HCT116 (cell line): ENCODE measurements around the gene MAF. TPM values are rescaled to one million over a fixed set of nuclear protein-coding genes. Genes with fewer than 3 reads are reported as not detected.

Experiments used
- ATAC-seq: fragments of 200-7000 bp; cut with Tn5 transposase; 2 replicates; pipeline ENCODE4 v1.9.1; 2020; ENCODE audit warnings: mild to moderate bottlenecking, moderate library complexity
- BruUV-seq: library from RNA; stranded (reverse); fragments of 400-500 nt; replicated peaks from 2 replicates; lab custom pipeline; 2021; lab: Mats Ljungman, UMichigan
- CTCF ChIA-PET: fragments of 300-600 bp; sonication (Branson Sonifier 250); formaldehyde crosslinking; loops from one replicate; lab custom pipeline; 2021; ENCODE audit warnings: antibody characterized with exemption; lab: Charles Lee
- POLR2A ChIA-PET: fragments of 300-600, 350-600 bp; sonication (Branson Sonifier 250); formaldehyde crosslinking; loops from one replicate; lab custom pipeline; 2021; ENCODE audit warnings: antibody characterized with exemption; lab: Charles Lee
- RAD21 ChIA-PET, 2 experiments: fragments of 300-600 bp; sonication (Branson Sonifier 250); formaldehyde crosslinking; loops; one replicate each; lab custom pipeline; 2023; ENCODE audit warnings: low total read pairs in 2 of 2; ENCODE audit not compliant: uncharacterized antibody in 2 of 2, unreplicated experiment in 2 of 2, low non-redundant PET in 1 of 2; lab: Charles Lee
- DNase-seq: peaks from one replicate; pipeline ENCODE4 v3.0.0-alpha.2; 2010; ENCODE audit warnings: low read depth, low spot score
- H2AFZ ChIP-seq: fragments of 200-600 bp; shearing (Covaris generic), sonication (generic); 2 replicates; pipeline ENCODE4 v1.6.1; 2017; ENCODE audit warnings: low read depth, mixed run types, mixed read lengths, antibody characterized with exemption, low read length; ENCODE audit not compliant: poor library complexity, severe bottlenecking
- H3K27ac ChIP-seq: 2 replicates; pipeline ENCODE4 v1.5.1; 2012; ENCODE audit warnings: low read depth, low read length
- H3K27me3 ChIP-seq: fragments of 200-600 bp; sonication (generic); 2 replicates; pipeline ENCODE4 v1.6.1; 2016; ENCODE audit warnings: mixed run types, low read length, mixed read lengths; ENCODE audit not compliant: insufficient read depth
- H3K36me3 ChIP-seq, 2 experiments: fragments of 200-500 bp in 1 of 2; fragments of 200-600 bp in 1 of 2; sonication (Bioruptor generic) in 1 of 2; sonication (generic) in 1 of 2; 2 replicates each; pipeline versions ENCODE4 v1.5.1 to v1.6.1; 2014 to 2016; ENCODE audit warnings: low read length in 2 of 2, inconsistent platforms in 1 of 2, mixed read lengths in 1 of 2, mixed run types in 1 of 2; ENCODE audit not compliant: insufficient read depth in 2 of 2, control insufficient read depth in 1 of 2
- H3K4me1 ChIP-seq, 2 experiments: fragments of 200-600 bp in 1 of 2; sonication (generic) in 1 of 2; 2 replicates each; pipeline versions ENCODE4 v1.5.1 to v1.6.1; 2012 to 2017; ENCODE audit warnings: low read length in 2 of 2, inconsistent platforms in 1 of 2, mild to moderate bottlenecking in 1 of 2, mixed read lengths in 1 of 2, mixed run types in 1 of 2, moderate library complexity in 1 of 2; ENCODE audit not compliant: insufficient read depth in 2 of 2, control insufficient read depth in 1 of 2
- H3K4me2 ChIP-seq: fragments of 200-600 bp; sonication (generic); 2 replicates; pipeline ENCODE4 v1.6.1; 2017; ENCODE audit warnings: mixed run types, low read length, mixed read lengths
- H3K4me3 ChIP-seq, 2 experiments: fragments of 200-600 bp in 1 of 2; sonication (generic) in 1 of 2; replicated peaks in 1 of 2; 2 replicates each; pipeline ENCODE4 v1.5.1; 2011 to 2016; ENCODE audit warnings: low read length in 2 of 2, control low read depth in 1 of 2, low read depth in 1 of 2, mild to moderate bottlenecking in 1 of 2, mixed read lengths in 1 of 2, mixed run types in 1 of 2
- H3K79me2 ChIP-seq: fragments of 200-600 bp; sonication (generic); 2 replicates; pipeline ENCODE4 v1.6.1; 2017; ENCODE audit warnings: mild to moderate bottlenecking, mixed run types, low read length, moderate library complexity, mixed read lengths; ENCODE audit not compliant: insufficient read depth
- H3K9ac ChIP-seq: fragments of 200-600 bp; sonication (generic); 2 replicates; pipeline ENCODE4 v1.6.1; 2016; ENCODE audit warnings: low read length, mixed read lengths
- H3K9me2 ChIP-seq: fragments of 200-600 bp; sonication (generic), shearing (Covaris generic); 2 replicates; pipeline ENCODE4 v1.6.1; 2017; ENCODE audit warnings: mixed run types, mild to moderate bottlenecking, moderate library complexity; ENCODE audit not compliant: insufficient read depth
- H3K9me3 ChIP-seq, 2 experiments: fragments of 200-500 bp in 1 of 2; fragments of 200-600 bp in 1 of 2; sonication (Bioruptor generic) in 1 of 2; sonication (generic) in 1 of 2; 2 replicates each; pipeline ENCODE4 v1.6.1; 2014 to 2017; ENCODE audit warnings: low read length in 2 of 2, mixed read lengths in 2 of 2, inconsistent platforms in 1 of 2, low read depth in 1 of 2, mild to moderate bottlenecking in 1 of 2, mixed run types in 1 of 2, moderate library complexity in 1 of 2; ENCODE audit not compliant: control insufficient read depth in 1 of 2, insufficient read depth in 1 of 2
- H4K20me1 ChIP-seq: fragments of 200-600 bp; sonication (generic), shearing (Covaris generic); 2 replicates; pipeline ENCODE4 v1.6.1; 2017; ENCODE audit warnings: mixed run types, mild to moderate bottlenecking, moderate library complexity; ENCODE audit not compliant: insufficient read depth
- CTCF ChIP-seq, 3 experiments: fragments of 200-600 bp in 1 of 3; sonication (generic) in 1 of 3; IDR thresholded peaks in 2 of 3; conservative IDR thresholded peaks in 1 of 3; 2 replicates each; pipeline ENCODE4 v1.5.1; 2012 to 2017; ENCODE audit warnings: low read depth in 2 of 3, low read length in 2 of 3, antibody characterized with exemption in 1 of 3, borderline replicate concordance in 1 of 3, control low read depth in 1 of 3, mild to moderate bottlenecking in 1 of 3, mixed read lengths in 1 of 3, mixed run types in 1 of 3, moderate library complexity in 1 of 3; ENCODE audit not compliant: insufficient read depth in 1 of 3
- ELF1 ChIP-seq: IDR thresholded peaks from 2 replicates; pipeline ENCODE4 v1.6.1; 2012; ENCODE audit warnings: low read depth, borderline replicate concordance
- EZH2 ChIP-seq: fragments of 200-600 bp; sonication (generic); IDR thresholded peaks from 2 replicates; pipeline ENCODE4 v1.6.1; 2017; ENCODE audit warnings: antibody characterized with exemption, mixed run types
- EZH2phosphoT487 ChIP-seq: fragments of 200-600 bp; IDR thresholded peaks from 2 replicates; pipeline ENCODE4 v1.6.1; 2018; ENCODE audit warnings: antibody characterized with exemption, borderline replicate concordance
- JUND ChIP-seq: IDR thresholded peaks from 2 replicates; pipeline ENCODE4 v1.6.1; 2012
- POLR2AphosphoS5 ChIP-seq: IDR thresholded peaks from 2 replicates; pipeline ENCODE4 v1.6.1; 2011; ENCODE audit warnings: mild to moderate bottlenecking, low read depth, low read length, moderate library complexity
- RAD21 ChIP-seq: IDR thresholded peaks from 2 replicates; pipeline ENCODE4 v1.6.1; 2012; ENCODE audit warnings: low read depth, mild to moderate bottlenecking
- REST ChIP-seq: IDR thresholded peaks from 2 replicates; pipeline ENCODE4 v1.6.1; 2012; ENCODE audit warnings: low read depth
- SRF ChIP-seq: IDR thresholded peaks from 2 replicates; pipeline ENCODE4 v1.6.1; 2012; ENCODE audit warnings: low read depth
- intact Hi-C: fragments of 100-400 bp; cut with micrococcal nuclease; formaldehyde crosslinking; loops from 2 replicates; pipeline ENCODE4 v1.10.0; 2022
- total RNA-seq: library from RNA; stranded (reverse); gene quantifications from one replicate; pipeline ENCODE4 v1.2.1, GENCODE V29; 2021; ENCODE audit not compliant: unreplicated experiment

The MAF gene
- total RNA-seq, 1 experiment from 2014 or later = 0.27 TPM

GRCh38 chr16:79609861-79610260, 9.3 kb upstream of the MAF start:
- intact Hi-C loops = no loop called here
- peaks cover 7 to 13% of the 10 kb centered on the region in 2 experiments; a peak in 2 of 4 replicates for H3K9me3 ChIP-seq
- no peak overlapping the region for H3K4me2 ChIP-seq
- no peak for DNase-seq
- ChIA-PET RAD21 (no interaction called here), CTCF (no interaction called here)
- no peaks in the 10 kb centered on the region for H3K36me3 ChIP-seq
- no peak overlapping the region for H2AFZ ChIP-seq
- H4K20me1 ChIP-seq = no peaks in the 10 kb centered on the region
- no peaks in the 10 kb centered on the region for H3K27me3 ChIP-seq
- no peaks in the 10 kb centered on the region for H3K9me2 ChIP-seq
- H3K9ac ChIP-seq = no peak overlapping the region
- H3K4me1 ChIP-seq = no peaks in the 10 kb centered on the region
- H3K4me3 ChIP-seq = no peak overlapping the region
- no TSS peak for BruUV-seq
- H3K27ac ChIP-seq = no peak overlapping the region
- TF ChIP-seq CTCF (IDR thresholded peaks at IDR 0.05 in 2 of 3, conservative IDR thresholded peaks at IDR 0.05 in 1 of 3; ENCODE audit: borderline replicate concordance in 1 of 3, insufficient read depth in 1 of 3, low read depth in 2 of 3, low read length in 2 of 3) = no peak
- TF ChIP-seq EZH2 = no peak
- no peak for TF ChIP-seq SRF
- no peak for TF ChIP-seq JUND
- no peak for TF ChIP-seq EZH2phosphoT487
- TF ChIP-seq ELF1 = no peak
- TF ChIP-seq, all 23 proteins: peak for 0
- H3K79me2 ChIP-seq = no peaks in the 10 kb centered on the region
- no peak for ATAC-seq
- POLR2A ChIA-PET = no interaction called here

GRCh38 chr16:79608976-79609375, 8.4 kb upstream of the MAF start:
- CTCF ChIA-PET = no interaction called here
- no peaks in the 10 kb centered on the region for H3K9me2 ChIP-seq
- H4K20me1 ChIP-seq = no peaks in the 10 kb centered on the region
- no peak overlapping the region for H3K4me3 ChIP-seq
- no peaks in the 10 kb centered on the region for H3K79me2 ChIP-seq
- intact Hi-C loops = no loop called here
- H3K4me1 ChIP-seq = no peaks in the 10 kb centered on the region
- no peak overlapping the region for H2AFZ ChIP-seq
- H3K9me3 ChIP-seq = peaks cover 3 to 7% of the 10 kb centered on the region in 2 experiments; a peak in 2 of 4 replicates
- H3K27ac ChIP-seq = no peak overlapping the region
- ATAC-seq (no peak), DNase-seq (no peak)
- no peaks in the 10 kb centered on the region for H3K27me3 ChIP-seq
- TF ChIP-seq POLR2AphosphoS5 (no peak), REST (no peak), ELF1 (no peak), RAD21 (no peak)
- H3K4me2 ChIP-seq = no peak overlapping the region
- no TSS peak for BruUV-seq
- H3K36me3 ChIP-seq = no peaks in the 10 kb centered on the region
- RAD21 ChIA-PET = no interaction called here
- H3K9ac ChIP-seq = no peak overlapping the region
- POLR2A ChIA-PET = no interaction called here
